PC-3 (cell line): ENCODE data around the gene CUL2.

ENCODE experiments used
- CTCF ChIP-seq: fragments of 300-600 bp; sonication (generic); conservative IDR thresholded peaks from 2 replicates; pipeline ENCODE4 v1.5.1; 2017; ENCODE audit warnings: antibody characterized with exemption, low read depth, mild to moderate bottlenecking, low read length
- EZH2 ChIP-seq: fragments of 300-600 bp; sonication (generic); IDR thresholded peaks from one replicate; pipeline ENCODE4 v1.6.1; 2017; ENCODE audit warnings: antibody characterized with exemption, mild to moderate bottlenecking, low read length; ENCODE audit not compliant: unreplicated experiment
- EZH2phosphoT487 ChIP-seq: fragments of 300-600 bp; sonication (generic); IDR thresholded peaks from 2 replicates; pipeline ENCODE4 v1.6.1; 2018; ENCODE audit warnings: mild to moderate bottlenecking, antibody characterized with exemption, low read length, borderline replicate concordance

- TF ChIP-seq CTCF, result no peak
- TF ChIP-seq EZH2, result no peak
- no peak for TF ChIP-seq EZH2phosphoT487
Measured at GRCh38 chr10:35040760-35041501, 49.2 kb downstream of the CUL2 start.
